Nephron (organoid): Measurements from ENCODE around the gene ALLC.

Source experiments
- H3K27ac Mint-ChIP-seq, 3 experiments: 2 replicates each; pipeline ENCODE4 v1.8.0; 2020; ENCODE audit warnings: mixed read lengths in 3 of 3, mild to moderate bottlenecking in 2 of 3, moderate library complexity in 1 of 3
- H3K27me3 Mint-ChIP-seq: 2 replicates; pipeline ENCODE4 v1.8.0; 2021; ENCODE audit warnings: low read depth, mild to moderate bottlenecking, moderate library complexity, mixed read lengths
- H3K36me3 Mint-ChIP-seq: 2 replicates; pipeline ENCODE4 v1.8.0; 2020; ENCODE audit warnings: low read depth, mixed read lengths
- H3K4me1 Mint-ChIP-seq: 2 replicates; pipeline ENCODE4 v1.8.0; 2020; ENCODE audit warnings: mixed read lengths
- H3K4me3 Mint-ChIP-seq, 3 experiments: 2 replicates each; pipeline ENCODE4 v1.8.0; 2020; ENCODE audit warnings: mild to moderate bottlenecking in 3 of 3, mixed read lengths in 3 of 3, moderate library complexity in 2 of 3
- H3K9me3 Mint-ChIP-seq: 2 replicates; pipeline ENCODE4 v1.8.0; 2020; ENCODE audit warnings: mixed read lengths
- CTCF ChIP-seq, 3 experiments: fragments of 200-600 bp; sonication (generic); IDR thresholded peaks; one replicate each; pipeline ENCODE4 v1.5.0; 2021; ENCODE audit warnings: antibody characterized with exemption in 3 of 3; ENCODE audit not compliant: unreplicated experiment in 3 of 3

Gene ALLC

GRCh38 chr2:3641841-3642421, 16.1 kb upstream of the ALLC start:
- Mint-ChIP-seq H3K36me3 (no peaks in the 10 kb centered on the region), H3K9me3 (no peaks in the 10 kb centered on the region), H3K4me3 (no peak overlapping the region), H3K27me3 (peaks cover 25% of the 10 kb centered on the region), H3K27ac (no peak overlapping the region), H3K4me1 (no peaks in the 10 kb centered on the region)
- TF ChIP-seq CTCF (IDR thresholded peaks at IDR 0.05; ENCODE audit: unreplicated experiment in 3 of 3), result no peak

GRCh38 chr2:3642521-3643215, 15.3 kb upstream of the ALLC start:
- no peak for TF ChIP-seq CTCF (IDR thresholded peaks at IDR 0.05; ENCODE audit: unreplicated experiment in 3 of 3)
- no peaks in the 10 kb centered on the region for H3K36me3 Mint-ChIP-seq
- no peaks in the 10 kb centered on the region for H3K9me3 Mint-ChIP-seq
- H3K27ac Mint-ChIP-seq, result peak overlapping the region in 1 of 3 experiments; percentile 89
- peaks cover 23% of the 10 kb centered on the region for H3K27me3 Mint-ChIP-seq
- no peaks in the 10 kb centered on the region for H3K4me1 Mint-ChIP-seq
- no peak overlapping the region for H3K4me3 Mint-ChIP-seq

GRCh38 chr2:3643371-3644245, 14.4 kb upstream of the ALLC start:
- no peak overlapping the region for H3K4me3 Mint-ChIP-seq
- peaks cover 26% of the 10 kb centered on the region for H3K27me3 Mint-ChIP-seq
- H3K36me3 Mint-ChIP-seq, result no peaks in the 10 kb centered on the region
- no peaks in the 10 kb centered on the region for H3K4me1 Mint-ChIP-seq
- peak overlapping the region in 2 of 3 experiments; percentile 57 to 89 for H3K27ac Mint-ChIP-seq
- TF ChIP-seq CTCF (IDR thresholded peaks at IDR 0.05; ENCODE audit: unreplicated experiment in 3 of 3), result no peak
- no peaks in the 10 kb centered on the region for H3K9me3 Mint-ChIP-seq

GRCh38 chr2:3644246-3644525, 13.8 kb upstream of the ALLC start:
- peaks cover 31% of the 10 kb centered on the region for H3K27me3 Mint-ChIP-seq
- no peak for TF ChIP-seq CTCF (IDR thresholded peaks at IDR 0.05; ENCODE audit: unreplicated experiment in 3 of 3)
- H3K27ac Mint-ChIP-seq, result no peak overlapping the region
- no peak overlapping the region for H3K4me3 Mint-ChIP-seq
- H3K9me3 Mint-ChIP-seq, result no peaks in the 10 kb centered on the region
- H3K4me1 Mint-ChIP-seq, result no peaks in the 10 kb centered on the region
- no peaks in the 10 kb centered on the region for H3K36me3 Mint-ChIP-seq

DNA sequence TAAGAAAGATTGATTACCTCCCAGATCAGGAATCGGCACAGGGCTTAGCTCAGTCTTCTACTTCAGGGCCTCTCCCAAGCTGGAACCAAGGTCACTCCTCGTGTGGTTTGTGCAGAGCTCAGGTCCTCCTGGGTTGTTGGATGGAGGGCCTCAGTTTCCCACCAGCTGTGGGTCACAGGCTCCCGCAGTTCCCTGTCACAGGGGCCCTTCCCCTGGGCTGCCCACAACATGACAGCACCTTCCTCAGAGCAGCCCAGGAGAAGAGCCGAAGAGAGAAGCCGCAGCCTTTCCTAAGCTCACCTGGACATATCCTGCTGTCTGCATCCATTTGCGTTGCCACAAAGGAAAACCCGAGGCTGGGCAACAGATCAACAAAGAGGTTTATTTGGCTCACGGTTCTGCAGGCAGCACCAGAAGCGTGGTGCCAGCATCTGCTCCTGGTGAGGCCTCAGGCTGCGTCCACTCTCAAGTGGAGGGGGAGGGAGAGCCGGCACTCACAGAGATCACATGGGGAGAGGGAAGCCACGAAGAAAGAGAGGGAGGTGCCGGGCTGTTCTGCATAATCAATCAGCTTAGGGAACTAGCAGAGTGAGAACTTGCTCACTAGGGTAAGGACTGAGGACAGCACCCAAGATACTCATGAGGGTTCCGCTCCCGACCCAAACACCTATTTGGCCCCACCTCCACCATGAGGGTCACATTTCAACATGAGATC, 13.0 kb upstream of the ALLC start:
- no peak for TF ChIP-seq CTCF (IDR thresholded peaks at IDR 0.05; ENCODE audit: unreplicated experiment in 3 of 3)
- peaks cover 31% of the 10 kb centered on the region for H3K27me3 Mint-ChIP-seq
- no peaks in the 10 kb centered on the region for H3K36me3 Mint-ChIP-seq
- H3K9me3 Mint-ChIP-seq, result no peaks in the 10 kb centered on the region
- no peak overlapping the region for H3K27ac Mint-ChIP-seq
- no peak overlapping the region for H3K4me3 Mint-ChIP-seq
- H3K4me1 Mint-ChIP-seq, result no peaks in the 10 kb centered on the region
